ENCODE measurements around the gene FBLN1.

FBLN1 gene

DNA sequence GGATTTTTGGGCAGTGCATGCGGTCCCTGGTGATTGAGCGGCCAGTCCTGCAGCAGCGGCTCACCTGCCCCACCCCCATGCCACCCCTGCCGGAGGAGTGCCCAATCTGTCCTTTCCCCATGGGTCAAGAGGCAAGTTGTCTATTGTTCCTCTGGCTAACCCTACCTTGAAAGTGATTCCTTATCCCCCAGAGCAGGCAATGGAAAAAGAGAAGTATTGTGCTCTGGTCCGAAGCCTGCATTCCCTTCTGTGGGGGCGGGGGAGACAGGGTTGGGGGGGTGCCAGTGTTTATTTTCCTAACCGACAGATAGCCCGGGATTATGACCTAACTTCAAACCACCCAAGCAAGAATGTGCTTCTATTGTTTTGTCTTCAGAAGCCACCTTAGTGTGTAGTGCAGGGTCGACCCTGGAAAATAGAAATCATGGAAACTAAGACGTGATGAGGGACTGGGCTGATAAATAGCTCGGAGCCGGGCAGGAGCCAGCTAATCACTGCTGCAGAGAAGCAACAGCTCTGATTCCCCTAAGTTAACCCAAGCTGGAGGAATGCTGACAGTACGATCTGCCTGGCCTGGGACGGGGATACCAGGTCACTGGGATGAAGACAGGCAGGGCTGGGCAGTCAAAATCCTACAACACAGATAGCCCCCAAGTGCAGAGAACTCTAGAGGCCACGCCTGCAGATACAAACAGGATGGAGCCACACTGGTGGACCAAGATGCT is 130.3 kb downstream of the FBLN1 start:
- no peaks in the 10 kb centered on the region for H3K36me3 ChIP-seq
- no peak for DNase-seq
- no peaks in the 10 kb centered on the region for H3K9me3 ChIP-seq
- H3K4me1 ChIP-seq, result no peaks in the 10 kb centered on the region
- H3K4me3 ChIP-seq, result no peak overlapping the region
- no peak overlapping the region for H3K27ac ChIP-seq
- no peak for TF ChIP-seq CTCF (IDR thresholded peaks at IDR 0.05)
- H3K27me3 ChIP-seq, result peaks cover 0 to 62% of the 10 kb centered on the region in 2 donors
- intact Hi-C loops (cut with DNase I; ENCODE audit: low total_unique reads), result no loop called here

DNA sequence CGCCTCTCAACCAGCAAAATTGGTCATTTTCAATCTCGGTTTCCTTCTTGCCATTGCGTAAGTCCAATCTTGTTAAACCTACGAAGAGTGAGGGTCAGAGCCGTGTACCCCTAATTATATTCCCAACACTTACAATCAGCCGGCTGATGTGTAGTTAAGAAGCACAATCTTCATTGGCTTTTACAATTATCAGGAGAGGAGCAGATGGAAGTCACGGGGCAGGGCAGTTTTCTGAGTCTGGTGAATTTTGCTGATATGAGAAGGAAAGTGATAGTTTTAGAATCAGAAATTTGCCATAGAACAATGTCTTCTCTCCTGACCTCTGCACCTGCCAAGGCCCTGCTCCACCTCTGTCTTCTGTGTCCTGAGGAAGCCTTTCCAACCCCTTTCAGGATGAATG is 134.0 kb downstream of the FBLN1 start:
- DNase-seq, result no peak

GRCh38 chr22:45638197-45638596 is 135.5 kb downstream of the FBLN1 start:
- no peak for DNase-seq
- Histone ChIP-seq H3K4me3 (no peak overlapping the region), H3K27ac (no peak overlapping the region), H3K9me3 (no peaks in the 10 kb centered on the region), H3K36me3 (no peaks in the 10 kb centered on the region), H3K27me3 (peaks cover 0 to 49% of the 10 kb centered on the region in 2 donors), H3K4me1 (no peaks in the 10 kb centered on the region)
- intact Hi-C loops (cut with DNase I; ENCODE audit: low total_unique reads), result no loop called here
- TF ChIP-seq CTCF (IDR thresholded peaks at IDR 0.05), result no peak

More for the DNA sequence above, 134.0 kb downstream of the FBLN1 start:
- TF ChIP-seq CTCF (IDR thresholded peaks at IDR 0.05), result no peak
- H3K9me3 ChIP-seq, result no peaks in the 10 kb centered on the region
- H3K36me3 ChIP-seq, result no peaks in the 10 kb centered on the region
- intact Hi-C loops (cut with DNase I; ENCODE audit: low total_unique reads), result no loop called here
- no peaks in the 10 kb centered on the region for H3K4me1 ChIP-seq
- no peak overlapping the region for H3K27ac ChIP-seq
- H3K4me3 ChIP-seq, result no peak overlapping the region
- peaks cover 0 to 58% of the 10 kb centered on the region in 2 donors for H3K27me3 ChIP-seq

DNA sequence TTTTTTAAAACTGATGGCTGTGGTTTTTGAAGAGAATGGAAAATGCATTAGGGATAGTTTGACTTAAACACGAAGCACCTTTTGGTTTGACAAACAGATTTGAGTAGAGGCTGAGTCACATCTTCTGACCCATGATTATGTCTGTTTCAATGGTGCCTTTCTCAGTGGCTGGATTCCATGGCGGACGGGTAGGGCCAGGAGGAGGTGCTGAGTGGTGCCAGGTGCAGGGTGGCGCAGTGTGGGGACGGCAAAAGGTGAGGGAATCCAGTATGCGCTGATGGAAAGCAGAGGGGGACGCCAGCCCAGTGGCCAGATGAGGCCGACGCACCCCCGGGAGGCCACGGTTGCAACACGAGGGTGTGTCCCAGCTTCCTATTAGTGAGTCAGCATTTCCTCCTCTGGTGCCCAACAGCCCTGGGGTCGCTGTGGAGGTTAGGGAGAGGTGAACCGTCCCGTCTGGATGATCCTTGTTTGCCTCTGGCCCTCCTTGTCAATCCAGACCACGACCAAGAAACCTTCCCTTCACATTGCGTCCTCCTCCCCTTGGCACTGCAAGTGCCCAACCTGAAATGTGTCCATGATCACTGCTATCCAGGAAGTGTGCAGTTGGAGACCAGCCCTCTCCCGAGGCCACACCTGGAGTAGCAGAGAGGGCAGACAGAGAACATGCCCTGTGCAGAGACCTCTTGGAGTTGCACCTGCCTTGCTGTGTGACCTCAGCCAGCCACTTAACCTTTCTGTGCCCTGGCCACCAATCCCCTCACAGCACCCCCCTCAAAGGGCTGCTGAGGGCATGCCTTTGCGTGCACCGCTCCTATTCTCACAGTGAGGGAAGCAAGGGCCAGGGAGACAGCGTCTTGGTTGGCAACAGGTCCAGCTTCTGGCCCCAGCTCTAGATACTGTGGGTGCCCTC is 136.4 kb downstream of the FBLN1 start:
- peak in 1 of 2 donors; percentile 73 for DNase-seq
- Histone ChIP-seq H3K36me3 (no peaks in the 10 kb centered on the region), H3K4me1 (no peaks in the 10 kb centered on the region), H3K27ac (no peak overlapping the region), H3K27me3 (peaks cover 0 to 46% of the 10 kb centered on the region in 2 donors), H3K9me3 (no peaks in the 10 kb centered on the region), H3K4me3 (no peak overlapping the region)
- TF ChIP-seq CTCF (IDR thresholded peaks at IDR 0.05), result no peak
- intact Hi-C loops (cut with DNase I; ENCODE audit: low total_unique reads), result no loop called here

GRCh38 chr22:45639747-45640102 is 137.0 kb downstream of the FBLN1 start:
- no peak overlapping the region for H3K4me3 ChIP-seq
- intact Hi-C loops (cut with DNase I; ENCODE audit: low total_unique reads), result no loop called here
- H3K27me3 ChIP-seq, result peaks cover 0 to 48% of the 10 kb centered on the region in 2 donors
- no peak for DNase-seq
- no peaks in the 10 kb centered on the region for H3K36me3 ChIP-seq
- TF ChIP-seq CTCF (IDR thresholded peaks at IDR 0.05), result no peak
- H3K9me3 ChIP-seq, result no peaks in the 10 kb centered on the region
- H3K27ac ChIP-seq, result no peak overlapping the region
- no peaks in the 10 kb centered on the region for H3K4me1 ChIP-seq

All from tibial artery (tissue), 4 donors.